Activated naive CD4-positive, alpha-beta T cell treated with anti-CD3 and anti-CD28 coated beads, Interleukin-2, amount 10 ng/mL, durations not matched to agents 7 days and 5 days (primary cell): ENCODE measurements around the gene PHF2.

Experiments used
- CTCF ChIA-PET: fragments of 350-600 bp; sonication (Branson Sonifier 250); formaldehyde crosslinking; loops from one replicate; lab custom pipeline; 2021; ENCODE audit warnings: antibody characterized with exemption; lab: Charles Lee
- DNase-seq: peaks from one replicate; pipeline ENCODE4 v3.0.0-alpha.2; 2020
- H3K27ac Mint-ChIP-seq: one replicate; pipeline ENCODE4 v1.8.0; 2021; ENCODE audit warnings: mild to moderate bottlenecking, moderate library complexity, mixed read lengths
- H3K27me3 Mint-ChIP-seq: one replicate; pipeline ENCODE4 v1.8.0; 2021; ENCODE audit warnings: mild to moderate bottlenecking, mixed read lengths
- H3K36me3 Mint-ChIP-seq: one replicate; pipeline ENCODE4 v1.8.0; 2021; ENCODE audit warnings: mixed read lengths
- H3K4me1 Mint-ChIP-seq: one replicate; pipeline ENCODE4 v1.8.0; 2021; ENCODE audit warnings: mixed read lengths
- H3K4me3 Mint-ChIP-seq: one replicate; pipeline ENCODE4 v1.8.0; 2021; ENCODE audit warnings: mild to moderate bottlenecking, moderate library complexity, mixed read lengths
- H3K9me3 Mint-ChIP-seq: one replicate; pipeline ENCODE4 v1.8.0; 2021; ENCODE audit warnings: mixed read lengths

Gene PHF2

GRCh38 chr9:93709600-93710369 lies 133.4 kb downstream of the PHF2 start:
- no peaks in the 10 kb centered on the region for H3K4me1 Mint-ChIP-seq
- H3K9me3 Mint-ChIP-seq, result no peaks in the 10 kb centered on the region
- DNase-seq, result no peak
- peaks cover 3% of the 10 kb centered on the region for H3K27me3 Mint-ChIP-seq
- H3K4me3 Mint-ChIP-seq, result no peak overlapping the region
- CTCF ChIA-PET, result no interaction called here
- H3K36me3 Mint-ChIP-seq, result no peaks in the 10 kb centered on the region
- no peak overlapping the region for H3K27ac Mint-ChIP-seq

GRCh38 chr9:93710370-93710723 lies 134.0 kb downstream of the PHF2 start:
- H3K4me1 Mint-ChIP-seq, result no peaks in the 10 kb centered on the region
- no peaks in the 10 kb centered on the region for H3K9me3 Mint-ChIP-seq
- CTCF ChIA-PET, result no interaction called here
- no peak overlapping the region for H3K4me3 Mint-ChIP-seq
- H3K27me3 Mint-ChIP-seq, result peaks cover 3% of the 10 kb centered on the region
- H3K36me3 Mint-ChIP-seq, result no peaks in the 10 kb centered on the region
- no peak overlapping the region for H3K27ac Mint-ChIP-seq
- no peak for DNase-seq

GRCh38 chr9:93711002-93711401 lies 134.6 kb downstream of the PHF2 start:
- Mint-ChIP-seq H3K9me3 (peaks cover 3% of the 10 kb centered on the region), H3K27me3 (peaks cover 3% of the 10 kb centered on the region), H3K27ac (no peak overlapping the region), H3K4me1 (no peaks in the 10 kb centered on the region), H3K4me3 (no peak overlapping the region), H3K36me3 (no peaks in the 10 kb centered on the region)
- CTCF ChIA-PET, result no interaction called here
- DNase-seq, result no peak

GRCh38 chr9:93712896-93713295 lies 136.5 kb downstream of the PHF2 start:
- H3K27ac Mint-ChIP-seq, result no peak overlapping the region
- no peak overlapping the region for H3K4me3 Mint-ChIP-seq
- no peaks in the 10 kb centered on the region for H3K36me3 Mint-ChIP-seq
- CTCF ChIA-PET, result no interaction called here
- H3K27me3 Mint-ChIP-seq, result no peaks in the 10 kb centered on the region
- H3K4me1 Mint-ChIP-seq, result no peaks in the 10 kb centered on the region
- H3K9me3 Mint-ChIP-seq, result peaks cover 9% of the 10 kb centered on the region
- no peak for DNase-seq

GRCh38 chr9:93713716-93714115 lies 137.3 kb downstream of the PHF2 start:
- Mint-ChIP-seq H3K36me3 (no peaks in the 10 kb centered on the region), H3K27me3 (no peaks in the 10 kb centered on the region), H3K4me1 (no peaks in the 10 kb centered on the region), H3K9me3 (peaks cover 9% of the 10 kb centered on the region), H3K4me3 (no peak overlapping the region), H3K27ac (no peak overlapping the region)
- CTCF ChIA-PET, result no interaction called here
- no peak for DNase-seq

GRCh38 chr9:93721417-93721965 lies 145.1 kb downstream of the PHF2 start:
- Mint-ChIP-seq H3K4me3 (no peak overlapping the region), H3K27me3 (peaks cover 11% of the 10 kb centered on the region), H3K9me3 (peaks cover 5% of the 10 kb centered on the region), H3K36me3 (no peaks in the 10 kb centered on the region), H3K4me1 (no peaks in the 10 kb centered on the region), H3K27ac (no peak overlapping the region)
- DNase-seq, result no peak
- CTCF ChIA-PET, result no interaction called here

- no peaks in the 10 kb centered on the region for H3K4me1 Mint-ChIP-seq
- peaks cover 2% of the 10 kb centered on the region for H3K9me3 Mint-ChIP-seq
- CTCF ChIA-PET, result no interaction called here
- no peak overlapping the region for H3K27ac Mint-ChIP-seq
- no peak for DNase-seq
- no peaks in the 10 kb centered on the region for H3K36me3 Mint-ChIP-seq
- H3K27me3 Mint-ChIP-seq, result peaks cover 13% of the 10 kb centered on the region
- H3K4me3 Mint-ChIP-seq, result no peak overlapping the region
Measured at GRCh38 chr9:93724852-93725251, 148.5 kb downstream of the PHF2 start.

GRCh38 chr9:93725382-93725781 lies 149.0 kb downstream of the PHF2 start:
- DNase-seq, result no peak
- Mint-ChIP-seq H3K36me3 (no peaks in the 10 kb centered on the region), H3K27me3 (peaks cover 8% of the 10 kb centered on the region), H3K4me3 (no peak overlapping the region), H3K27ac (no peak overlapping the region), H3K4me1 (no peaks in the 10 kb centered on the region), H3K9me3 (peaks cover 2% of the 10 kb centered on the region)
- CTCF ChIA-PET, result no interaction called here

- Mint-ChIP-seq H3K4me3 (no peak overlapping the region), H3K27ac (no peak overlapping the region), H3K36me3 (no peaks in the 10 kb centered on the region), H3K27me3 (peaks cover 13% of the 10 kb centered on the region), H3K4me1 (no peaks in the 10 kb centered on the region), H3K9me3 (peaks cover 2% of the 10 kb centered on the region)
- DNase-seq, result no peak
- CTCF ChIA-PET, result no interaction called here
Measured at GRCh38 chr9:93726147-93726546, 149.8 kb downstream of the PHF2 start.
